Astrocyte (in vitro differentiated cells and primary cell): ENCODE data around the gene LIPG. TPM values are rescaled to one million over a fixed set of nuclear protein-coding genes. Genes with fewer than 3 reads are reported as not detected.

Experiments used
- DNase-seq: peaks from one replicate; pipeline ENCODE4 v3.0.0-alpha.2; 2010; ENCODE audit warnings: low read depth
- FAIRE-seq: peaks from 2 replicates; lab custom pipeline; 2011; peaks lifted over from hg19 to GRCh38; lab: Jason Lieb, UNC
- H2AFZ ChIP-seq: 2 replicates; pipeline ENCODE4 v1.6.0; 2012; ENCODE audit warnings: low read depth, low read length, inconsistent platforms
- H3K27ac ChIP-seq: 2 replicates; pipeline ENCODE4 v1.5.1; 2011; ENCODE audit warnings: low read depth, low read length, inconsistent platforms
- H3K27me3 ChIP-seq: 2 replicates; pipeline ENCODE4 v1.6.0; 2011; ENCODE audit warnings: low read length, inconsistent platforms; ENCODE audit not compliant: insufficient read depth
- H3K36me3 ChIP-seq: 2 replicates; pipeline ENCODE4 v1.5.1; 2011; ENCODE audit warnings: low read length, inconsistent platforms; ENCODE audit not compliant: insufficient read depth
- H3K4me1 ChIP-seq: 2 replicates; pipeline ENCODE4 v1.5.1; 2011; ENCODE audit warnings: low read length, inconsistent platforms; ENCODE audit not compliant: insufficient read depth
- H3K4me2 ChIP-seq: 2 replicates; pipeline ENCODE4 v1.6.0; 2012; ENCODE audit warnings: low read length, inconsistent platforms
- H3K4me3 ChIP-seq: 2 replicates; pipeline ENCODE4 v1.5.1; 2011; ENCODE audit warnings: low read depth, mild to moderate bottlenecking, low read length, inconsistent platforms; ENCODE audit not compliant: insufficient read depth
- H3K79me2 ChIP-seq: 2 replicates; pipeline ENCODE4 v1.6.0; 2012; ENCODE audit warnings: mild to moderate bottlenecking, low read length, inconsistent platforms; ENCODE audit not compliant: insufficient read depth
- H3K9ac ChIP-seq: 2 replicates; pipeline ENCODE4 v1.6.0; 2012; ENCODE audit warnings: mild to moderate bottlenecking, low read length, inconsistent platforms
- H3K9me3 ChIP-seq: 2 replicates; pipeline ENCODE4 v1.5.1; 2012; ENCODE audit warnings: low read depth, mild to moderate bottlenecking, low read length, inconsistent platforms; ENCODE audit not compliant: insufficient read depth
- H4K20me1 ChIP-seq: 2 replicates; pipeline ENCODE4 v1.6.0; 2012; ENCODE audit warnings: low read length, inconsistent platforms; ENCODE audit not compliant: insufficient read depth
- H3K27ac Mint-ChIP-seq: one replicate; pipeline ENCODE4 v1.8.0; 2021; ENCODE audit warnings: mild to moderate bottlenecking, mixed read lengths; ENCODE audit not compliant: unreplicated experiment
- H3K27me3 Mint-ChIP-seq: one replicate; pipeline ENCODE4 v1.8.0; 2021; ENCODE audit warnings: low read depth, mixed read lengths; ENCODE audit not compliant: unreplicated experiment
- H3K36me3 Mint-ChIP-seq: one replicate; pipeline ENCODE4 v1.8.0; 2021; ENCODE audit warnings: low read depth, mixed read lengths; ENCODE audit not compliant: unreplicated experiment
- H3K4me1 Mint-ChIP-seq: one replicate; pipeline ENCODE4 v1.8.0; 2021; ENCODE audit warnings: low read depth, mixed read lengths; ENCODE audit not compliant: unreplicated experiment
- H3K4me3 Mint-ChIP-seq: one replicate; pipeline ENCODE4 v1.8.0; 2021; ENCODE audit warnings: mild to moderate bottlenecking, moderate library complexity, mixed read lengths; ENCODE audit not compliant: unreplicated experiment
- H3K9me3 Mint-ChIP-seq: one replicate; pipeline ENCODE4 v1.8.0; 2021; ENCODE audit warnings: mild to moderate bottlenecking, mixed read lengths; ENCODE audit not compliant: unreplicated experiment
- CTCF ChIP-seq: IDR thresholded peaks from 2 replicates; pipeline ENCODE4 v1.5.1; 2011; ENCODE audit warnings: low read depth, mild to moderate bottlenecking, inconsistent platforms, low read length, moderate library complexity; ENCODE audit not compliant: insufficient read depth
- EZH2 ChIP-seq: IDR thresholded peaks from 2 replicates; pipeline ENCODE4 v1.6.1; 2012; ENCODE audit warnings: mild to moderate bottlenecking, low read length, inconsistent platforms; ENCODE audit not compliant: insufficient read depth
- total RNA-seq: library from RNA; stranded (reverse); gene quantifications from 2 replicates; pipeline ENCODE4 v1.2.1, GENCODE V29; 2021

LIPG gene
- total RNA-seq, 1 donor from 2014 or later = 18.3 TPM

- Histone ChIP-seq H3K4me2 (no peak overlapping the region), H3K9me3 (no peaks in the 10 kb centered on the region), H3K4me1 (peaks cover 3% of the 10 kb centered on the region), H3K79me2 (no peaks in the 10 kb centered on the region), H3K9ac (no peak overlapping the region), H3K36me3 (no peaks in the 10 kb centered on the region), H4K20me1 (no peaks in the 10 kb centered on the region), H3K27ac (no peak overlapping the region), H2AFZ (no peak overlapping the region), H3K27me3 (no peaks in the 10 kb centered on the region), H3K4me3 (no peak overlapping the region)
- H3K36me3 Mint-ChIP-seq = peaks cover 3% of the 10 kb centered on the region
- no peaks in the 10 kb centered on the region for H3K9me3 Mint-ChIP-seq
- peaks cover 14% of the 10 kb centered on the region for H3K27me3 Mint-ChIP-seq
- FAIRE-seq (no peak), DNase-seq (no peak)
- H3K4me1 Mint-ChIP-seq = peaks cover 9% of the 10 kb centered on the region
- no peak overlapping the region for H3K27ac Mint-ChIP-seq
- no peak overlapping the region for H3K4me3 Mint-ChIP-seq
- no peak for TF ChIP-seq EZH2
- no peak for TF ChIP-seq CTCF
Measured at GRCh38 chr18:49569724-49570123, 7.9 kb downstream of the LIPG start.

GRCh38 chr18:49570836-49571235, 9.0 kb downstream of the LIPG start:
- no peaks in the 10 kb centered on the region for H3K9me3 ChIP-seq
- H3K4me1 ChIP-seq = no peaks in the 10 kb centered on the region
- peaks cover 2% of the 10 kb centered on the region for H3K9me3 Mint-ChIP-seq
- no peak overlapping the region for H3K4me3 ChIP-seq
- FAIRE-seq (no peak), DNase-seq (no peak)
- H3K9ac ChIP-seq = no peak overlapping the region
- H3K27me3 ChIP-seq = no peaks in the 10 kb centered on the region
- H3K36me3 Mint-ChIP-seq = peaks cover 3% of the 10 kb centered on the region
- no peaks in the 10 kb centered on the region for H3K36me3 ChIP-seq
- no peaks in the 10 kb centered on the region for H3K79me2 ChIP-seq
- TF ChIP-seq EZH2 (no peak), CTCF (no peak)
- no peaks in the 10 kb centered on the region for H4K20me1 ChIP-seq
- H2AFZ ChIP-seq = no peak overlapping the region
- no peak overlapping the region for H3K27ac ChIP-seq
- no peak overlapping the region for H3K27ac Mint-ChIP-seq
- H3K27me3 Mint-ChIP-seq = peaks cover 7% of the 10 kb centered on the region
- no peak overlapping the region for H3K4me3 Mint-ChIP-seq
- H3K4me1 Mint-ChIP-seq = peaks cover 9% of the 10 kb centered on the region
- H3K4me2 ChIP-seq = no peak overlapping the region

- Mint-ChIP-seq H3K9me3 (peaks cover 2% of the 10 kb centered on the region), H3K27ac (peak overlapping the region; percentile 53), H3K4me3 (no peak overlapping the region), H3K36me3 (peaks cover 1% of the 10 kb centered on the region), H3K4me1 (peaks cover 2% of the 10 kb centered on the region), H3K27me3 (no peaks in the 10 kb centered on the region)
- no peaks in the 10 kb centered on the region for H3K4me1 ChIP-seq
- H3K4me2 ChIP-seq = no peak overlapping the region
- FAIRE-seq = no peak
- DNase-seq = no peak
- H4K20me1 ChIP-seq = no peaks in the 10 kb centered on the region
- no peaks in the 10 kb centered on the region for H3K27me3 ChIP-seq
- no peaks in the 10 kb centered on the region for H3K9me3 ChIP-seq
- H3K79me2 ChIP-seq = no peaks in the 10 kb centered on the region
- H2AFZ ChIP-seq = no peak overlapping the region
- H3K9ac ChIP-seq = no peak overlapping the region
- H3K36me3 ChIP-seq = no peaks in the 10 kb centered on the region
- no peak overlapping the region for H3K4me3 ChIP-seq
- no peak overlapping the region for H3K27ac ChIP-seq
- TF ChIP-seq CTCF = no peak
- TF ChIP-seq EZH2 = no peak
Measured at GRCh38 chr18:49572611-49573345, 10.9 kb downstream of the LIPG start.
